Gastrocnemius medialis (tissue), 4 donors: Measurements from ENCODE around the gene SPEN.

Source experiments
- CTCF ChIP-seq, 5 experiments: fragments of 450-650 bp in 3 of 5; fragments of 200-600 bp in 2 of 5; sonication (generic) in 2 of 5; IDR thresholded peaks in 4 of 5; conservative IDR thresholded peaks in 1 of 5; 1 replicate in 4 of 5; 2 replicates in 1 of 5; pipeline ENCODE4 v1.5.1; 2016 to 2019; ENCODE audit warnings: antibody characterized with exemption in 5 of 5, mild to moderate bottlenecking in 3 of 5, moderate library complexity in 3 of 5
- POLR2A ChIP-seq, 2 donors: fragments of 450-650 bp; IDR thresholded peaks; one replicate each; pipeline ENCODE4 v1.6.1; 2017; ENCODE audit warnings: antibody characterized with exemption in 2 of 2, mild to moderate bottlenecking in 2 of 2, moderate library complexity in 2 of 2

- TF ChIP-seq CTCF (IDR thresholded peaks at IDR 0.05 in 4 of 5, conservative IDR thresholded peaks at IDR 0.05 in 1 of 5) = peak in 1 of 5 experiments; percentile 15
- TF ChIP-seq POLR2A (IDR thresholded peaks at IDR 0.05) = peak; percentile 75 to 87
Observed at GRCh38 chr1:15834406-15835204, 12.9 kb upstream of the SPEN start.
